A549 (cell line): ENCODE data around the gene GLS. TPM values are rescaled to one million over a fixed set of nuclear protein-coding genes. Genes with fewer than 3 reads are reported as not detected.

ENCODE experiments used
- ATAC-seq, 2 experiments: fragments of 200-7000 bp in 1 of 2; fragments of >200 bp in 1 of 2; cut with Nextera tagmentation in 1 of 2; cut with Tn5 transposase in 1 of 2; 3 replicates each; pipeline versions ENCODE4 v1.8.0 to v1.9.1; 2018 to 2020; ENCODE audit warnings: mild to moderate bottlenecking in 1 of 2, moderate library complexity in 1 of 2
- CTCF ChIA-PET: fragments of 300-600 bp; sonication (Branson Sonifier 250); formaldehyde crosslinking; extraction: SDS; loops from one replicate; lab custom pipeline; 2021; ENCODE audit warnings: antibody characterized with exemption, inconsistent platforms; lab: Yijun Ruan, JAX
- POLR2A ChIA-PET: fragments of 350-600 bp; formaldehyde crosslinking; extraction: SDS; loops from one replicate; lab custom pipeline; 2021; ENCODE audit warnings: antibody characterized with exemption, inconsistent platforms; lab: Yijun Ruan, JAX
- DNase-seq, 2 experiments: peaks; one replicate each; pipeline versions ENCODE4 v3.0.0 to v3.0.0-alpha.2; 2011 to 2016; ENCODE audit warnings: low read depth in 1 of 2, low spot score in 1 of 2
- FAIRE-seq: peaks from 2 replicates; lab custom pipeline; 2011; peaks lifted over from hg19 to GRCh38; lab: Jason Lieb, UNC
- H3K27ac ChIP-seq, 2 experiments: fragments of >200 bp; sonication (Bioruptor Twin); formaldehyde crosslinking; 3 replicates each; pipeline ENCODE4 v1.5.1; 2016 to 2017
- H3K4me1 ChIP-seq: fragments of >200 bp; sonication (Bioruptor Twin); formaldehyde crosslinking; 3 replicates; pipeline ENCODE4 v1.6.1; 2016
- H3K4me2 ChIP-seq: fragments of >200 bp; sonication (Bioruptor Twin); formaldehyde crosslinking; 3 replicates; pipeline ENCODE4 v1.6.1; 2016
- H3K4me3 ChIP-seq: fragments of >200 bp; sonication (Bioruptor Twin); formaldehyde crosslinking; 3 replicates; pipeline ENCODE4 v1.5.1; 2016
- H3K9me3 ChIP-seq: fragments of >200 bp; sonication (Bioruptor Twin); formaldehyde crosslinking; 3 replicates; pipeline ENCODE4 v1.6.1; 2016
- BCL3 ChIP-seq: fragments of >200 bp; sonication (Bioruptor Twin); formaldehyde crosslinking; IDR thresholded peaks from 3 replicates; pipeline ENCODE4 v1.6.1; 2016
- CBX8 ChIP-seq: fragments of 200-600 bp; sonication (generic); IDR thresholded peaks from 2 replicates; pipeline ENCODE4 v1.6.1; 2016
- CEBPB ChIP-seq, 2 experiments: fragments of >200 bp in 1 of 2; sonication (Bioruptor Twin) in 1 of 2; formaldehyde crosslinking in 1 of 2; IDR thresholded peaks; 2 replicates each; pipeline ENCODE4 v1.6.1; 2012 to 2016
- E2F6 ChIP-seq: IDR thresholded peaks from 2 replicates; pipeline ENCODE4 v1.6.1; 2012; ENCODE audit warnings: low read depth, borderline replicate concordance
- EHF ChIP-seq: fragments of 250-450 bp; sonication (Bioruptor Pico); IDR thresholded peaks from 2 replicates; pipeline ENCODE4 v1.5.0; 2020; ENCODE audit warnings: mild to moderate bottlenecking
- EHMT2 ChIP-seq: fragments of 200-600 bp; sonication (generic); IDR thresholded peaks from 2 replicates; pipeline ENCODE4 v1.6.1; 2016; ENCODE audit warnings: antibody characterized with exemption, low read depth, mild to moderate bottlenecking, moderate library complexity
- EP300 ChIP-seq, 2 experiments: fragments of >200 bp; sonication (Bioruptor Twin); formaldehyde crosslinking; IDR thresholded peaks; 2 replicates in 1 of 2; 3 replicates in 1 of 2; pipeline ENCODE4 v1.6.1; 2016 to 2017
- ESRRA ChIP-seq: fragments of 150-350 bp; IDR thresholded peaks from 2 replicates; pipeline ENCODE4 v1.6.1; 2014; ENCODE audit warnings: mild to moderate bottlenecking, low read length, borderline replicate concordance
- FOSB ChIP-seq: fragments of 250-450 bp; sonication (Bioruptor Pico); IDR thresholded peaks from 2 replicates; pipeline ENCODE4 v1.5.0; 2020; ENCODE audit warnings: mild to moderate bottlenecking, moderate library complexity
- FOSL2 ChIP-seq, 2 experiments: fragments of 450-650 bp in 1 of 2; fragments of >200 bp in 1 of 2; sonication (Bioruptor Twin) in 1 of 2; formaldehyde crosslinking; IDR thresholded peaks; 2 replicates each; pipeline versions ENCODE4 v1.5.0 to v1.6.1; 2016 to 2020; ENCODE audit warnings: mild to moderate bottlenecking in 1 of 2, moderate library complexity in 1 of 2
- FOXS1 ChIP-seq: fragments of 250-450 bp; sonication (Bioruptor Pico); IDR thresholded peaks from 2 replicates; pipeline ENCODE4 v1.5.0; 2020; ENCODE audit warnings: mild to moderate bottlenecking, moderate library complexity
- HDAC2 ChIP-seq: fragments of 200-600 bp; sonication (generic); IDR thresholded peaks from 2 replicates; pipeline ENCODE4 v1.6.1; 2016
- HES2 ChIP-seq: fragments of >200 bp; sonication (Bioruptor Twin); formaldehyde crosslinking; IDR thresholded peaks from 2 replicates; pipeline ENCODE4 v1.6.1; 2016
- HEYL ChIP-seq: fragments of 250-450 bp; sonication (Bioruptor Pico); IDR thresholded peaks from 2 replicates; pipeline ENCODE4 v1.8.0; 2021; ENCODE audit warnings: mild to moderate bottlenecking, moderate library complexity
- HOXB13 ChIP-seq: fragments of 250-450 bp; sonication (Bioruptor Pico); IDR thresholded peaks from 2 replicates; pipeline ENCODE4 v1.5.0; 2020; ENCODE audit warnings: low read depth, mild to moderate bottlenecking, moderate library complexity
- HOXB5 ChIP-seq: fragments of 250-450 bp; sonication (Bioruptor Pico); IDR thresholded peaks from 2 replicates; pipeline ENCODE4 v1.5.0; 2020; ENCODE audit warnings: mild to moderate bottlenecking, moderate library complexity
- KDM1A ChIP-seq: fragments of 200-600 bp; sonication (generic); IDR thresholded peaks from 2 replicates; pipeline ENCODE4 v1.6.1; 2016; ENCODE audit warnings: low read depth, mild to moderate bottlenecking
- MAZ ChIP-seq: fragments of 150-350 bp; IDR thresholded peaks from 2 replicates; pipeline ENCODE4 v1.6.1; 2014; ENCODE audit warnings: antibody characterized with exemption, low read depth, low read length, borderline replicate concordance
- NFE2L2 ChIP-seq: fragments of 150-350 bp; conservative IDR thresholded peaks from 2 replicates; pipeline ENCODE4 v1.6.1; 2014; ENCODE audit warnings: low read length
- POLR2AphosphoS2 ChIP-seq: conservative IDR thresholded peaks from 2 replicates; pipeline ENCODE4 v1.6.1; 2012; ENCODE audit warnings: low read length, improper control_type of control experiment, inconsistent platforms
- RAD21 ChIP-seq, 2 experiments: fragments of >200 bp in 1 of 2; sonication (Bioruptor Twin) in 1 of 2; formaldehyde crosslinking in 1 of 2; IDR thresholded peaks in 1 of 2; conservative IDR thresholded peaks in 1 of 2; 2 replicates in 1 of 2; 3 replicates in 1 of 2; pipeline ENCODE4 v1.6.1; 2012 to 2018; ENCODE audit warnings: inconsistent platforms in 1 of 2
- RCOR1 ChIP-seq: fragments of 150-350 bp; IDR thresholded peaks from 2 replicates; pipeline ENCODE4 v1.6.1; 2014; ENCODE audit warnings: antibody characterized with exemption, low read length, low read depth
- RFX5 ChIP-seq: fragments of 450-650 bp; IDR thresholded peaks from 2 replicates; pipeline ENCODE4 v1.7.1; 2014; ENCODE audit warnings: antibody characterized with exemption, mild to moderate bottlenecking, moderate library complexity
- RNF2 ChIP-seq: fragments of 200-600 bp; sonication (generic); IDR thresholded peaks from 2 replicates; pipeline ENCODE4 v1.6.1; 2016; ENCODE audit warnings: low read depth, mild to moderate bottlenecking, antibody characterized with exemption, moderate library complexity, borderline replicate concordance
- SMC3 ChIP-seq: fragments of >200 bp; sonication (Bioruptor Twin); formaldehyde crosslinking; IDR thresholded peaks from 3 replicates; pipeline ENCODE4 v1.6.1; 2018; ENCODE audit warnings: inconsistent platforms
- ZC3H11A ChIP-seq: fragments of 450-650 bp; IDR thresholded peaks from 2 replicates; pipeline ENCODE4 v1.6.1; 2014; ENCODE audit warnings: antibody characterized with exemption, mild to moderate bottlenecking
- ZFP36 ChIP-seq: fragments of 450-650 bp; IDR thresholded peaks from 2 replicates; pipeline ENCODE4 v1.6.1; 2014; ENCODE audit warnings: borderline replicate concordance; ENCODE audit not compliant: partially characterized antibody
- WGBS: methylation state at CpG from one replicate; pipeline ENCODE4 v1.1.6; 2017; ENCODE audit errors: missing lambda C conversion rate; 5-methylcytosine and 5-hydroxymethylcytosine counted together
- polyA plus RNA-seq, 4 experiments: library from polyadenylated mRNA; depleted of rRNA in 3 of 4; stranded (reverse); fragments of >200 nt; fragmentation: RNase III in 1 of 4; extraction: RNeasy Plus Mini Kit Qiagen cat#74134 plus additional on column Dnase treatment in 1 of 4; gene quantifications; 2 replicates in 3 of 4; 3 replicates in 1 of 4; pipeline ENCODE4 v1.2.3, GENCODE V29; 2011 to 2017
- TF ChIP-seq, protein P1 (sequence below): fragments of >200 bp; sonication (Bioruptor Twin); formaldehyde crosslinking; IDR thresholded peaks from 3 replicates; pipeline ENCODE4 v1.5.1; 2016

Gene GLS
- polyA plus RNA-seq, 2 of the 4 experiments (the other 2 are of a cell fraction): 269 to 321 TPM

GRCh38 chr2:191013682-191013931 is 133.0 kb downstream of the GLS start:
- peak overlapping the region; percentile 96 for H3K4me2 ChIP-seq
- WGBS: 0% methylated on average over 12 of the region's 14 CpGs
- POLR2A ChIA-PET: interaction anchor here (1.5 to 4.1 kb wide), 2 partner anchors 11 to 37 kb away, joined by 3 to 25 read pairs; no protein-coding TSS in a partner anchor
- H3K4me3 ChIP-seq: peak overlapping the region; percentile 82
- H3K4me1 ChIP-seq: peaks cover 54% of the 10 kb centered on the region
- no peaks in the 10 kb centered on the region for H3K9me3 ChIP-seq
- TF ChIP-seq CBX8 (no peak), MAZ (no peak), HEYL (no peak), RNF2 (no peak), E2F6 (no peak), RCOR1 (no peak), HOXB13 (no peak), FOSB (CRISPR knock-in tag) (no peak), ZC3H11A (no peak), RFX5 (no peak), BCL3 (no peak), EHMT2 (no peak), POLR2AphosphoS2 (no peak), HDAC2 (no peak), FOSL2 (IDR thresholded peaks at IDR 0.05) (no peak), FOSL2 (CRISPR knock-in tag; IDR thresholded peaks at IDR 0.05) (no peak)
- TF ChIP-seq, protein P1, sequence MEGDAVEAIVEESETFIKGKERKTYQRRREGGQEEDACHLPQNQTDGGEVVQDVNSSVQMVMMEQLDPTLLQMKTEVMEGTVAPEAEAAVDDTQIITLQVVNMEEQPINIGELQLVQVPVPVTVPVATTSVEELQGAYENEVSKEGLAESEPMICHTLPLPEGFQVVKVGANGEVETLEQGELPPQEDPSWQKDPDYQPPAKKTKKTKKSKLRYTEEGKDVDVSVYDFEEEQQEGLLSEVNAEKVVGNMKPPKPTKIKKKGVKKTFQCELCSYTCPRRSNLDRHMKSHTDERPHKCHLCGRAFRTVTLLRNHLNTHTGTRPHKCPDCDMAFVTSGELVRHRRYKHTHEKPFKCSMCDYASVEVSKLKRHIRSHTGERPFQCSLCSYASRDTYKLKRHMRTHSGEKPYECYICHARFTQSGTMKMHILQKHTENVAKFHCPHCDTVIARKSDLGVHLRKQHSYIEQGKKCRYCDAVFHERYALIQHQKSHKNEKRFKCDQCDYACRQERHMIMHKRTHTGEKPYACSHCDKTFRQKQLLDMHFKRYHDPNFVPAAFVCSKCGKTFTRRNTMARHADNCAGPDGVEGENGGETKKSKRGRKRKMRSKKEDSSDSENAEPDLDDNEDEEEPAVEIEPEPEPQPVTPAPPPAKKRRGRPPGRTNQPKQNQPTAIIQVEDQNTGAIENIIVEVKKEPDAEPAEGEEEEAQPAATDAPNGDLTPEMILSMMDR: no peak
- CTCF ChIA-PET: interaction anchor here (1.1 to 2.2 kb wide), 2 partner anchors 16 to 39 kb away, joined by 3 to 7 read pairs; no protein-coding TSS in a partner anchor
- FAIRE-seq: no peak
- DNase-seq: peak in 1 of 2 experiments; percentile 62
- peak overlapping the region; percentile 85 to 91 for H3K27ac ChIP-seq
- no peak; a peak in 1 of 6 replicates for ATAC-seq

DNA sequence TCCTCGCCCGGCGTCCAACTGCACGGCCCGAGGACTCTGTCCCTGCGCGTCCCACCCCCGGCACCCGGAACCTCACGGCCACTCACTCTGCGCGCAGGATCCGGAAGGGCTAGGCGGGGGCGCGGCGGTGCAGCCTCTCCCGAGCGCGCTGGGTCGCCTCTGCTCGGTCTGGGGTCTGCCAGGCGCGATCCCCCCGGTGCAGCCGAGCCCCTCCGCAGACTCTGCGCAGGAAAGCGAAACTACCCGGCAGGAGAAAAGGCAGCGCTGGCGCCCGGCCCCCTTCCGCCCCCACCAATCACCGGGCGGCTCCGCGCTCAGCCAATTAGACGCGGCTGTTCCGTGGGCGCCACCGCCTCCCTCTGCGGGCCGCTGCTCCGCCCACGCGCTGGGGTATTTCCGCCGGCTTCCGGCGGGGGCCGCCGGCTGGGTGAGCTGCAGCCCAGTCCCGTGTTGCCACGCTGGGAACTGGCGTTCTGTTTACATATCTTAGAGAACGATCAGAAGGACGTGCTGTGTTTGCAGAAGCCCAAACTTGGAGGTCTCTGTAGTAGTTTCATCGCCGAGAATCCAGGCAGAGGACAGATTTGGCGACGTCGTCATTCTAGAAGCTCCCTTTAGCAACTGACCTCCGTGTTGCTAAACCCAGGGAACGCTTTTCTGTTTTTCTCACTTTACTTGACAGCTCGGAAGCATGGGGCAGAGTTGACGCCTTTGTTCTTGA is 133.5 kb downstream of the GLS start, which contains the start of gene STAT1:
Gene STAT1 (minus strand): TSS at position 240 of the 721 bp plus-strand sequence. CDS start 4,168 bp downstream, outside the sequence.
- no peaks in the 10 kb centered on the region for H3K9me3 ChIP-seq
- peak within 1 kb of the TSS; percentile 82 for H3K4me3 ChIP-seq
- FAIRE-seq (no peak), ATAC-seq (peak; percentile 94 to 96), DNase-seq (peak; percentile 90 to 94)
- ChIA-PET CTCF (interaction anchor here (1.1 to 2.2 kb wide), 3 partner anchors 16 to 487 kb away, joined by 3 to 7 read pairs (median 5); no protein-coding TSS in a partner anchor), POLR2A (interaction anchor here (0.5 to 4.1 kb wide), 5 partner anchors 8 to 497 kb away, joined by 3 to 25 read pairs (median 4); no protein-coding TSS in a partner anchor)
- WGBS: 1% methylated on average over 32 of the region's 68 CpGs
- peak within 1 kb of the TSS; percentile 85 to 91 for H3K27ac ChIP-seq
- H3K4me1 ChIP-seq: peaks cover 54% of the 10 kb centered on the region
- H3K4me2 ChIP-seq: peak within 1 kb of the TSS; percentile 96
- TF ChIP-seq NFE2L2: 0 out of 2 replicates have a peak, but pooled peaks have one; percentile 18
- TF ChIP-seq EP300 (IDR thresholded peaks at IDR 0.05): 0 out of 5 replicates have a peak, but pooled peaks of 1 of the 2 experiments have one; percentile 17
- TF ChIP-seq FOXS1 (CRISPR knock-in tag): 0 out of 2 replicates have a peak, but pooled peaks have one; percentile 50
- no peak for TF ChIP-seq ZFP36
- TF ChIP-seq RAD21 (conservative IDR thresholded peaks at IDR 0.05 in 1 of 2, IDR thresholded peaks at IDR 0.05 in 1 of 2): peak in 1 of 2 experiments; percentile 42; a peak in 3 of 5 replicates
- no peak for TF ChIP-seq ESRRA
- TF ChIP-seq EHF (CRISPR knock-in tag): no peak
- no peak for TF ChIP-seq KDM1A
- TF ChIP-seq HES2: no peak
- TF ChIP-seq CBX8: no peak
- TF ChIP-seq SMC3: peak; percentile 34; the same call in 1 of the 3 replicates
- no peak for TF ChIP-seq CEBPB (IDR thresholded peaks at IDR 0.05)
- 0 out of 2 replicates have a peak, but pooled peaks have one; percentile 34 for TF ChIP-seq HOXB5 (CRISPR knock-in tag)
- peak; percentile 88 for TF ChIP-seq E2F6
